Lower lobe of right lung (tissue), 2 donors: ENCODE results near the gene CCDC122. TPM values are rescaled to one million over a fixed set of nuclear protein-coding genes. Genes with fewer than 3 reads are reported as not detected.
A peak's percentile ranks its signal among the peaks of the same experiment; 100 is the strongest.

ENCODE experiments used
- ATAC-seq, 2 donors: fragments of 200-7000 bp; cut with Tn5 transposase; one replicate each; pipeline ENCODE4 v1.9.1; 2020 to 2022; ENCODE audit warnings: mild to moderate bottlenecking in 2 of 2, moderate library complexity in 2 of 2
- DNase-seq: peaks from one replicate; pipeline ENCODE4 v3.0.0-alpha.2; 2020
- H3K27ac ChIP-seq: fragments of 200-600 bp; one replicate; pipeline ENCODE4 v1.8.0; 2022
- H3K27me3 ChIP-seq: fragments of 200-600 bp; one replicate; pipeline ENCODE4 v1.8.0; 2022; ENCODE audit warnings: low read depth
- H3K36me3 ChIP-seq: fragments of 200-600 bp; one replicate; pipeline ENCODE4 v1.8.0; 2022; ENCODE audit warnings: mild to moderate bottlenecking
- H3K4me1 ChIP-seq: fragments of 200-600 bp; one replicate; pipeline ENCODE4 v1.8.0; 2022
- H3K4me3 ChIP-seq: fragments of 200-600 bp; one replicate; pipeline ENCODE4 v1.8.0; 2022; ENCODE audit warnings: mild to moderate bottlenecking
- H3K9me3 ChIP-seq: fragments of 200-600 bp; one replicate; pipeline ENCODE4 v1.8.0; 2022
- intact Hi-C: fragments of 100-400 bp; cut with DNase I; formaldehyde crosslinking; loops from one replicate; pipeline ENCODE4 v1.11.0; 2022
- total RNA-seq: library from RNA; stranded (reverse); fragmentation: NEBNext Ultra II Directional; extraction: Animal tissue kit (Norgen Biotek cat#: 25700); gene quantifications from one replicate; pipeline ENCODE4 v1.2.1, GENCODE V29; 2021
- TF ChIP-seq, protein P1 (sequence below): fragments of 200-600 bp; IDR thresholded peaks from one replicate; pipeline ENCODE4 v1.8.0; 2022; ENCODE audit warnings: antibody characterized with exemption, mild to moderate bottlenecking
- donor health status: DM: no; HTN: yes; CAD: no; lungs with severe emphysema.

The CCDC122 gene
- total RNA-seq, 1 donor from 2014 or later = 4.8 TPM

DNA sequence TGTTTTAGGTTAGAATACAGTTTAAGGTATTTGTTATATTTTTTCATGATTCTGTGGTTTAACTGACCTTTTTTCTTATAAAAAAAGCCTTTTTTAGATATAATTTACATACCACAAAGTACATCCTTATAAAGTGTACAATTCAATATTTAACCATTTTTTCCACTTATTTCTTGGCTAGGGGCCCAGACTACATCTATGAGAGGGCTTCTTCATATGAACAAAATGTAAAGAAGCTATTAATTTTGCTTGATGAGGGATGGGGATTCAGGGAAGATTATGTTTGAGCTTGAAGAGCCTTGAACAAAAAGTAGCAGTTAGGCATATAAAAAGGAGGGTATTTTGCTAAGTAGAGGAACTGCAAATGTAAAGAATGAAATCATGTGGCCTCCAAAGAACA lies 2.2 kb downstream of the CCDC122 start:
- no peak for DNase-seq
- no peak overlapping the region for H3K4me3 ChIP-seq
- ATAC-seq = no peak
- no peaks in the 10 kb centered on the region for H3K27me3 ChIP-seq
- TF ChIP-seq, protein P1, sequence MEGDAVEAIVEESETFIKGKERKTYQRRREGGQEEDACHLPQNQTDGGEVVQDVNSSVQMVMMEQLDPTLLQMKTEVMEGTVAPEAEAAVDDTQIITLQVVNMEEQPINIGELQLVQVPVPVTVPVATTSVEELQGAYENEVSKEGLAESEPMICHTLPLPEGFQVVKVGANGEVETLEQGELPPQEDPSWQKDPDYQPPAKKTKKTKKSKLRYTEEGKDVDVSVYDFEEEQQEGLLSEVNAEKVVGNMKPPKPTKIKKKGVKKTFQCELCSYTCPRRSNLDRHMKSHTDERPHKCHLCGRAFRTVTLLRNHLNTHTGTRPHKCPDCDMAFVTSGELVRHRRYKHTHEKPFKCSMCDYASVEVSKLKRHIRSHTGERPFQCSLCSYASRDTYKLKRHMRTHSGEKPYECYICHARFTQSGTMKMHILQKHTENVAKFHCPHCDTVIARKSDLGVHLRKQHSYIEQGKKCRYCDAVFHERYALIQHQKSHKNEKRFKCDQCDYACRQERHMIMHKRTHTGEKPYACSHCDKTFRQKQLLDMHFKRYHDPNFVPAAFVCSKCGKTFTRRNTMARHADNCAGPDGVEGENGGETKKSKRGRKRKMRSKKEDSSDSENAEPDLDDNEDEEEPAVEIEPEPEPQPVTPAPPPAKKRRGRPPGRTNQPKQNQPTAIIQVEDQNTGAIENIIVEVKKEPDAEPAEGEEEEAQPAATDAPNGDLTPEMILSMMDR = no peak
- H3K9me3 ChIP-seq = no peaks in the 10 kb centered on the region
- no peaks in the 10 kb centered on the region for H3K36me3 ChIP-seq
- H3K27ac ChIP-seq = no peak overlapping the region
- peaks cover 32% of the 10 kb centered on the region for H3K4me1 ChIP-seq
- intact Hi-C loops = no loop called here

DNA sequence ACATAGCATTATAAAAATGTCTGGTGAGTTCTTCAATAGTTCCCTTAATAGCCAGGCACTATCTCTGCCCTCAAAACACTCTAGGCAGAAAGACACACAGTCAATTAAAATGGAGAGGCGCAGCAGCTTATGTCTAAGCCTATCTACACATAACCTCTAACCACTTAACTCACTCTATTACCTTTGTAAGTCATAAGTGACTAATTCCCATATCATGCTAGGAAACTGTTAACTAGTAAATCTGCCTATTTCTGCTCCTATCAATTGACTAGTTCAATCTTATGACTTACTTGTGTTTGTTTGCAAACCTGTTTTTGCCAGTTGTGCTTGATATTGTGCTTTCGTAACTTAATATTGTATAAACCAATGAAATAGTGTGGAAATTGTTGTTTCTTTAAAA lies 3.2 kb downstream of the CCDC122 start:
- no peak overlapping the region for H3K27ac ChIP-seq
- no peaks in the 10 kb centered on the region for H3K36me3 ChIP-seq
- no peaks in the 10 kb centered on the region for H3K9me3 ChIP-seq
- intact Hi-C loops = no loop called here
- TF ChIP-seq, protein P1 = no peak
- DNase-seq = no peak
- no peak for ATAC-seq
- H3K27me3 ChIP-seq = no peaks in the 10 kb centered on the region
- H3K4me1 ChIP-seq = peaks cover 32% of the 10 kb centered on the region
- H3K4me3 ChIP-seq = no peak overlapping the region

DNA sequence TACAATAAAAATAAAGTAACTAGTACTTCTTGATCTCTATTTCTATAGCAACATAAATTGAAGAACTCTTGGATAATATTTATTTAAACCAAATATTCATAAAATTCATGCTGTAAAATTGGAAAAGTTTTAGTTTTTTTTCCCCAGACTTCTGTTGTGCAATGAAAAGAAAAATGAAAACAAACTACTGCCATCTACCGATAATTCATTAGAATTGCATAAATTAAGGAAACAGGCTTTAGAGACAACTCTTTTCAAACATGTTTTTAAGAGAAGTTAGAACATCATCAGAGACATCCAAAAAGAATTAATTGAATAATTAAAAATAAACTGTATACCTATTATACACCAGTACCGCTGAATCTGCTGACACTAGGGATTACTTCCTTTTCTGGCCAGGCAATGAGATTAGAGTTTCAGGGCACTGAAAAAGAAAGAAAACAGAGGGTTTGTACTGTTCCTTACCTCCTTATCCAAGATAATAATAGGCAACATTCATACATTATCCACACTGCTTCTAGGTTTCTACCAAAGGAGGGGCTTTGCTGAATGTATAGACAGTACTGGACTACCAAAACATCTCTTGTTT lies 4.9 kb downstream of the CCDC122 start:
- H3K4me1 ChIP-seq = peaks cover 17% of the 10 kb centered on the region
- ATAC-seq (no peak), DNase-seq (no peak)
- H3K36me3 ChIP-seq = no peaks in the 10 kb centered on the region
- H3K9me3 ChIP-seq = no peaks in the 10 kb centered on the region
- no peak overlapping the region for H3K4me3 ChIP-seq
- intact Hi-C loops = no loop called here
- no peaks in the 10 kb centered on the region for H3K27me3 ChIP-seq
- TF ChIP-seq, protein P1 = peak; percentile 61
- H3K27ac ChIP-seq = no peak overlapping the region

DNA sequence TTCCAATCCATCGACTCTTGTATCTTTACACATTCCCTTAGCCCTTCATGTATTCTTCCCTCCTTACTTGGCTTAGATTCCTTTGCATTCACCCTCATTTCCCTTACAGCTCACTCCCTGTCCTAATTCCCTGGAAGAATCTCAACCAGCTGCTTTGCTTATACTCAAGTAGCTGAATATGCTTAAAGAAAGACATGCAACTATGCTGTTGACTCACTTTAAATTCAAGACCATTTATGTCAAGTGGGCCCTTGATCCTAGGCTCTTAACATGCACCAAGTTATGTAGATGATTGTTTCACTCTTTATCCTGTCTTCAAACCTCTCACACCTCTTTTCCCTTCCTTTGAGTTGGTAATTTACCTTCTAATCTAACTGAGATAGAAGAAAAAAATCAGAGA lies 7.4 kb downstream of the CCDC122 start:
- H3K9me3 ChIP-seq = no peaks in the 10 kb centered on the region
- no peak for DNase-seq
- H3K4me1 ChIP-seq = peaks cover under 1% of the 10 kb centered on the region
- H3K4me3 ChIP-seq = no peak overlapping the region
- TF ChIP-seq, protein P1 = no peak
- no peak overlapping the region for H3K27ac ChIP-seq
- intact Hi-C loops = no loop called here
- H3K36me3 ChIP-seq = no peaks in the 10 kb centered on the region
- ATAC-seq = peak in 1 of 2 donors; percentile 44
- H3K27me3 ChIP-seq = no peaks in the 10 kb centered on the region

DNA sequence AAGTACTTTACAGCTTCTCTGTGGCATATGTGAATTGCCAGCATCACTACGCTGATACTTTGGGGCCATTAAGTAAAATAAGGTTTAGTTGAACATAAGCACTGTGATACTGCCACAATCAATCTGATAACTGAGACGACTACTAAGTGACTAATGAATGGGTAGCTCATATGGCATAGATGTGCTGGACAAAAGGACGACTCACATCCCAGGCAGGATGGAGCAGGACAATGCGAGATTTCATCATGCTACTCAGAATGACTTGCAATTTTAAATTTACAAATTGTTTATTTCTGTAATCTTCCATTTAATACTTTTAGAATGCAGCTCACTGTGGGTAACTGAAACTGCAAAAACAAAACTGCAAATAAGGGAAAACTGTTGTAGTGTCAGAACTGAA lies 13.6 kb downstream of the CCDC122 start:
- no peak overlapping the region for H3K4me3 ChIP-seq
- TF ChIP-seq, protein P1 = no peak
- no peaks in the 10 kb centered on the region for H3K27me3 ChIP-seq
- H3K4me1 ChIP-seq = no peaks in the 10 kb centered on the region
- H3K36me3 ChIP-seq = no peaks in the 10 kb centered on the region
- intact Hi-C loops = no loop called here
- no peaks in the 10 kb centered on the region for H3K9me3 ChIP-seq
- no peak overlapping the region for H3K27ac ChIP-seq
- ATAC-seq (no peak), DNase-seq (no peak)
